HepG2 (cell line): ENCODE measurements around the gene NUDT19. TPM values are rescaled to one million over a fixed set of nuclear protein-coding genes. Genes with fewer than 3 reads are reported as not detected.
A peak's percentile ranks its signal among the peaks of the same experiment; 100 is the strongest.

Source experiments
- CENPBD1 ChIP-seq: sonication (generic); formaldehyde crosslinking; IDR thresholded peaks from 2 replicates; pipeline ENCODE4 v1.8.0; 2022; ENCODE audit warnings: missing genetic modification reagents, low read depth, mild to moderate bottlenecking, borderline replicate concordance
- CERS6 ChIP-seq: sonication (generic); formaldehyde crosslinking; IDR thresholded peaks from 2 replicates; pipeline ENCODE4 v1.5.0; 2020; ENCODE audit warnings: missing genetic modification reagents
- FOXK2 ChIP-seq: fragments of 450-650 bp; IDR thresholded peaks from 2 replicates; pipeline ENCODE4 v1.6.1; 2016
- GFI1 ChIP-seq: sonication (generic); formaldehyde crosslinking; IDR thresholded peaks from 2 replicates; pipeline ENCODE4 v1.5.0; 2020; ENCODE audit warnings: missing genetic modification reagents, mild to moderate bottlenecking, borderline replicate concordance
- HINFP ChIP-seq: sonication (generic); formaldehyde crosslinking; IDR thresholded peaks from 2 replicates; pipeline ENCODE4 v1.4.0; 2020; ENCODE audit warnings: low read depth, mild to moderate bottlenecking, missing genetic modification reagents
- MTA1 ChIP-seq: sonication (generic); formaldehyde crosslinking; IDR thresholded peaks from 2 replicates; pipeline ENCODE4 v1.4.0; 2020; ENCODE audit warnings: missing genetic modification reagents, mild to moderate bottlenecking, borderline replicate concordance
- NONO ChIP-seq, 2 experiments: fragments of 450-650 bp in 1 of 2; sonication (generic) in 1 of 2; formaldehyde crosslinking in 1 of 2; IDR thresholded peaks in 1 of 2; conservative IDR thresholded peaks in 1 of 2; 2 replicates each; pipeline versions ENCODE4 v1.6.1 to v1.8.0; 2017 to 2022; ENCODE audit warnings: mild to moderate bottlenecking in 1 of 2, missing genetic modification reagents in 1 of 2, moderate library complexity in 1 of 2
- SCMH1 ChIP-seq: sonication (generic); formaldehyde crosslinking; IDR thresholded peaks from 2 replicates; pipeline ENCODE4 v1.9.0; 2021; ENCODE audit warnings: missing genetic modification reagents, mild to moderate bottlenecking, borderline replicate concordance
- SPEN ChIP-seq: sonication (generic); formaldehyde crosslinking; IDR thresholded peaks from 2 replicates; pipeline ENCODE4 v1.5.1; 2020; ENCODE audit warnings: low read depth, mild to moderate bottlenecking, missing genetic modification reagents
- TBX3 ChIP-seq: fragments of 450-650 bp; IDR thresholded peaks from 2 replicates; pipeline ENCODE4 v1.6.1; 2017; ENCODE audit warnings: antibody characterized with exemption, mild to moderate bottlenecking, inconsistent platforms, borderline replicate concordance
- THAP7 ChIP-seq: sonication (generic); formaldehyde crosslinking; IDR thresholded peaks from 2 replicates; pipeline ENCODE4 v1.8.1; 2023; ENCODE audit warnings: mild to moderate bottlenecking, missing genetic modification reagents
- ZNF256 ChIP-seq: sonication (generic); formaldehyde crosslinking; conservative IDR thresholded peaks from 2 replicates; pipeline ENCODE4 v1.4.0; 2020; ENCODE audit warnings: missing genetic modification reagents
- ZNF484 ChIP-seq: sonication (generic); formaldehyde crosslinking; IDR thresholded peaks from 2 replicates; pipeline ENCODE4 v1.5.1; 2020; ENCODE audit warnings: mild to moderate bottlenecking, low read depth, missing genetic modification reagents, borderline replicate concordance
- ZNF7 ChIP-seq: IDR thresholded peaks from 2 replicates; pipeline ENCODE4 v1.6.1; 2016; ENCODE audit warnings: missing biosample characterization, missing genetic modification reagents
- polyA plus RNA-seq, 8 experiments: library from polyadenylated mRNA; depleted of rRNA in 3 of 8; stranded (reverse) in 7 of 8; unstranded in 1 of 8; fragments of >200 nt; fragmentation: Illumina TruSeq in 4 of 8; extraction: Trizol in 4 of 8; gene quantifications; 2 replicates each; pipeline versions ENCODE4 v1.2.1 to v1.2.3, GENCODE V29; 2011 to 2016; ENCODE audit warnings: low read depth in 4 of 8, missing spikeins in 1 of 8, mixed read lengths in 1 of 8; ENCODE audit not compliant: insufficient read depth in 1 of 8
- total RNA-seq, 5 experiments: library from RNA; depleted of rRNA; stranded (reverse); fragments of >200 nt; fragmentation: Illumina TruSeq; extraction: Trizol; gene quantifications; 2 replicates each; pipeline ENCODE4 v1.2.3, GENCODE V29; 2016; ENCODE audit warnings: low read depth in 1 of 5
- TF ChIP-seq, protein P1 (sequence below): sonication (generic); formaldehyde crosslinking; IDR thresholded peaks from 2 replicates; pipeline ENCODE4 v1.8.0; 2022; ENCODE audit warnings: mild to moderate bottlenecking, missing genetic modification reagents, borderline replicate concordance
- TF ChIP-seq, protein P2 (sequence below): sonication (generic); formaldehyde crosslinking; IDR thresholded peaks from 2 replicates; pipeline ENCODE4 v1.4.0; 2020; ENCODE audit warnings: mild to moderate bottlenecking, low read depth, missing genetic modification reagents
- TF ChIP-seq, protein P3 (sequence below), 2 experiments: sonication (generic) in 1 of 2; formaldehyde crosslinking in 1 of 2; IDR thresholded peaks; 2 replicates each; pipeline versions ENCODE4 v1.5.1 to v1.6.1; 2011 to 2020; ENCODE audit warnings: borderline replicate concordance in 1 of 2, low read depth in 1 of 2, low read length in 1 of 2, mild to moderate bottlenecking in 1 of 2, missing genetic modification reagents in 1 of 2, moderate library complexity in 1 of 2

Gene NUDT19
- total and polyA plus RNA-seq, 2 of the 13 experiments (the other 11 are each of a cell fraction or from before 2014, with no cell fraction given): 3.1 to 3.6 TPM

GRCh38 chr19:32674153-32674930 is 17.3 kb upstream of the NUDT19 start (continued):
- TF ChIP-seq CERS6 (CRISPR knock-in tag) (no peak), NONO (IDR thresholded peaks at IDR 0.05) (no peak), NONO (CRISPR knock-in tag; conservative IDR thresholded peaks at IDR 0.05) (0 out of 2 replicates have a peak, but pooled peaks have one; percentile 6), GFI1 (CRISPR knock-in tag) (no peak), ZNF7 (CRISPR knock-in tag) (no peak), ZNF484 (no peak), HINFP (peak; percentile 95), ZNF256 (CRISPR knock-in tag) (no peak), FOXK2 (no peak), SPEN (no peak), MTA1 (CRISPR knock-in tag) (peak; percentile 56; the same call in 1 of the 2 replicates), THAP7 (CRISPR knock-in tag) (no peak), CENPBD1 (CRISPR knock-in tag) (no peak), TBX3 (no peak), SCMH1 (CRISPR knock-in tag) (no peak)
- TF ChIP-seq, protein P1, sequence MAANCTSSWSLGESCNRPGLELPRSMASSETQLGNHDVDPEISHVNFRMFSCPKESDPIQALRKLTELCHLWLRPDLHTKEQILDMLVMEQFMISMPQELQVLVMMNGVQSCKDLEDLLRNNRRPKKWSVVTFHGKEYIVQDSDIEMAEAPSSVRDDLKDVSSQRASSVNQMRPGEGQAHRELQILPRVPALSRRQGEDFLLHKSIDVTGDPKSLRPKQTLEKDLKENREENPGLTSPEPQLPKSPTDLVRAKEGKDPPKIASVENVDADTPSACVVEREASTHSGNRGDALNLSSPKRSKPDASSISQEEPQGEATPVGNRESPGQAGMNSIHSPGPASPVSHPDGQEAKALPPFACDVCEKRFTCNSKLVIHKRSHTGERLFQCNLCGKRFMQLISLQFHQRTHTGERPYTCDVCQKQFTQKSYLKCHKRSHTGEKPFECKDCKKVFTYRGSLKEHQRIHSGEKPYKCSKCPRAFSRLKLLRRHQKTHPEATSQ (CRISPR knock-in tag): no peak
- TF ChIP-seq, protein P2, sequence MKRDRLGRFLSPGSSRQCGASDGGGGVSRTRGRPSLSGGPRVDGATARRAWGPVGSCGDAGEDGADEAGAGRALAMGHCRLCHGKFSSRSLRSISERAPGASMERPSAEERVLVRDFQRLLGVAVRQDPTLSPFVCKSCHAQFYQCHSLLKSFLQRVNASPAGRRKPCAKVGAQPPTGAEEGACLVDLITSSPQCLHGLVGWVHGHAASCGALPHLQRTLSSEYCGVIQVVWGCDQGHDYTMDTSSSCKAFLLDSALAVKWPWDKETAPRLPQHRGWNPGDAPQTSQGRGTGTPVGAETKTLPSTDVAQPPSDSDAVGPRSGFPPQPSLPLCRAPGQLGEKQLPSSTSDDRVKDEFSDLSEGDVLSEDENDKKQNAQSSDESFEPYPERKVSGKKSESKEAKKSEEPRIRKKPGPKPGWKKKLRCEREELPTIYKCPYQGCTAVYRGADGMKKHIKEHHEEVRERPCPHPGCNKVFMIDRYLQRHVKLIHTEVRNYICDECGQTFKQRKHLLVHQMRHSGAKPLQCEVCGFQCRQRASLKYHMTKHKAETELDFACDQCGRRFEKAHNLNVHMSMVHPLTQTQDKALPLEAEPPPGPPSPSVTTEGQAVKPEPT: peak; percentile 39; the same call in 1 of the 2 replicates
- TF ChIP-seq, protein P3, sequence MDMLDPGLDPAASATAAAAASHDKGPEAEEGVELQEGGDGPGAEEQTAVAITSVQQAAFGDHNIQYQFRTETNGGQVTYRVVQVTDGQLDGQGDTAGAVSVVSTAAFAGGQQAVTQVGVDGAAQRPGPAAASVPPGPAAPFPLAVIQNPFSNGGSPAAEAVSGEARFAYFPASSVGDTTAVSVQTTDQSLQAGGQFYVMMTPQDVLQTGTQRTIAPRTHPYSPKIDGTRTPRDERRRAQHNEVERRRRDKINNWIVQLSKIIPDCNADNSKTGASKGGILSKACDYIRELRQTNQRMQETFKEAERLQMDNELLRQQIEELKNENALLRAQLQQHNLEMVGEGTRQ (IDR thresholded peaks at IDR 0.05; ENCODE audit: low read depth, low read length): no peak
- TF ChIP-seq, protein P3 (CRISPR knock-in tag; IDR thresholded peaks at IDR 0.05; ENCODE audit: borderline replicate concordance): no peak
